WTC11 (cell line): ENCODE results near the gene SEMA3D. TPM values are rescaled to one million over a fixed set of nuclear protein-coding genes. Genes with fewer than 3 reads are reported as not detected.

ENCODE experiments used
- ATAC-seq: fragments of 200-7000 bp; cut with Tn5 transposase; 2 replicates; pipeline ENCODE4 v1.10.0; 2021; ENCODE audit warnings: mild to moderate bottlenecking, moderate library complexity
- CTCF ChIA-PET: fragments of 300-600 bp; sonication (Branson Sonifier 250); formaldehyde crosslinking; loops from one replicate; lab custom pipeline; 2021; ENCODE audit warnings: antibody characterized with exemption; lab: Charles Lee
- POLR2A ChIA-PET: fragments of 350-600 bp; sonication (Branson Sonifier 250); formaldehyde crosslinking; loops from one replicate; lab custom pipeline; 2021; ENCODE audit warnings: antibody characterized with exemption; lab: Charles Lee
- DNase-seq: peaks from one replicate; pipeline ENCODE4 v3.0.0; 2021; ENCODE audit warnings: low spot score
- H3K27ac Mint-ChIP-seq: 2 replicates; pipeline ENCODE4 v1.8.0; 2021; ENCODE audit warnings: mixed read lengths
- H3K27me3 Mint-ChIP-seq: 2 replicates; pipeline ENCODE4 v1.8.0; 2021; ENCODE audit warnings: low read depth, mild to moderate bottlenecking, moderate library complexity, mixed read lengths
- H3K36me3 Mint-ChIP-seq: 2 replicates; pipeline ENCODE4 v1.8.0; 2021; ENCODE audit warnings: mixed read lengths
- H3K4me1 Mint-ChIP-seq: 2 replicates; pipeline ENCODE4 v1.8.0; 2022; ENCODE audit warnings: mixed read lengths
- H3K4me3 Mint-ChIP-seq: 2 replicates; pipeline ENCODE4 v1.8.0; 2021; ENCODE audit warnings: mild to moderate bottlenecking, moderate library complexity, mixed read lengths
- H3K9me3 Mint-ChIP-seq: 2 replicates; pipeline ENCODE4 v1.8.0; 2021; ENCODE audit warnings: mixed read lengths
- ATF2 ChIP-seq: sonication (generic); formaldehyde crosslinking; IDR thresholded peaks from 2 replicates; pipeline ENCODE4 v1.8.1; 2022; ENCODE audit warnings: low read depth, missing genetic modification reagents, borderline replicate concordance
- ATF6 ChIP-seq: sonication (generic); formaldehyde crosslinking; IDR thresholded peaks from 2 replicates; pipeline ENCODE4 v1.8.1; 2023; ENCODE audit warnings: mild to moderate bottlenecking, missing genetic modification reagents
- CBFB ChIP-seq: sonication (generic); formaldehyde crosslinking; IDR thresholded peaks from 2 replicates; pipeline ENCODE4 v1.8.1; 2022; ENCODE audit warnings: mild to moderate bottlenecking, low read depth, missing genetic modification reagents
- CREM ChIP-seq: sonication (generic); formaldehyde crosslinking; IDR thresholded peaks from 2 replicates; pipeline ENCODE4 v1.8.1; 2022; ENCODE audit warnings: mild to moderate bottlenecking, missing genetic modification reagents, moderate library complexity
- FOXK1 ChIP-seq: sonication (generic); formaldehyde crosslinking; IDR thresholded peaks from 2 replicates; pipeline ENCODE4 v1.8.0; 2022; ENCODE audit warnings: mild to moderate bottlenecking, moderate library complexity, missing genetic modification reagents
- FOXP4 ChIP-seq: sonication (generic); formaldehyde crosslinking; IDR thresholded peaks from 2 replicates; pipeline ENCODE4 v1.8.0; 2022; ENCODE audit warnings: mild to moderate bottlenecking, missing genetic modification reagents
- KAT7 ChIP-seq: sonication (generic); formaldehyde crosslinking; IDR thresholded peaks from 2 replicates; pipeline ENCODE4 v1.8.1; 2023; ENCODE audit warnings: missing genetic modification reagents, mild to moderate bottlenecking, borderline replicate concordance
- MLX ChIP-seq: sonication (generic); formaldehyde crosslinking; IDR thresholded peaks from 2 replicates; pipeline ENCODE4 v1.8.1; 2023; ENCODE audit warnings: mild to moderate bottlenecking, missing genetic modification reagents, moderate library complexity
- MYBL2 ChIP-seq: sonication (generic); formaldehyde crosslinking; IDR thresholded peaks from 2 replicates; pipeline ENCODE4 v1.8.1; 2023; ENCODE audit warnings: mild to moderate bottlenecking, moderate library complexity, missing genetic modification reagents
- PRDM15 ChIP-seq: sonication (generic); formaldehyde crosslinking; IDR thresholded peaks from 2 replicates; pipeline ENCODE4 v1.8.0; 2022; ENCODE audit warnings: missing genetic modification reagents
- SMAD4 ChIP-seq: sonication (generic); formaldehyde crosslinking; IDR thresholded peaks from 2 replicates; pipeline ENCODE4 v1.8.0; 2022; ENCODE audit warnings: mild to moderate bottlenecking, missing genetic modification reagents
- USF1 ChIP-seq: sonication (generic); formaldehyde crosslinking; IDR thresholded peaks from 2 replicates; pipeline ENCODE4 v1.8.0; 2022; ENCODE audit warnings: mild to moderate bottlenecking, missing genetic modification reagents
- ZBTB43 ChIP-seq: sonication (generic); formaldehyde crosslinking; IDR thresholded peaks from 2 replicates; pipeline ENCODE4 v1.8.1; 2023; ENCODE audit warnings: mild to moderate bottlenecking, missing genetic modification reagents
- ZNF219 ChIP-seq: sonication (generic); formaldehyde crosslinking; IDR thresholded peaks from 2 replicates; pipeline ENCODE4 v1.8.0; 2023; ENCODE audit warnings: missing genetic modification reagents, mild to moderate bottlenecking, borderline replicate concordance
- ZNF281 ChIP-seq: sonication (generic); formaldehyde crosslinking; IDR thresholded peaks from 2 replicates; pipeline ENCODE4 v1.8.0; 2023; ENCODE audit warnings: mild to moderate bottlenecking, missing genetic modification reagents
- ZNF416 ChIP-seq: fragments of 250-450 bp; sonication (Bioruptor Pico); IDR thresholded peaks from 2 replicates; pipeline ENCODE4 v1.9.0; 2021; ENCODE audit warnings: mild to moderate bottlenecking, inconsistent platforms
- total RNA-seq: library from RNA; stranded (reverse); gene quantifications from 3 replicates; pipeline ENCODE4 v1.2.3, GENCODE V29; 2021

The SEMA3D gene
- total RNA-seq, 1 experiment from 2014 or later, result 3.8 TPM

- Mint-ChIP-seq H3K36me3 (no peaks in the 10 kb centered on the region), H3K4me3 (no peak overlapping the region), H3K27me3 (no peaks in the 10 kb centered on the region), H3K4me1 (no peaks in the 10 kb centered on the region), H3K27ac (no peak overlapping the region), H3K9me3 (no peaks in the 10 kb centered on the region)
- ChIA-PET CTCF (no interaction called here), POLR2A (no interaction called here)
- DNase-seq (no peak), ATAC-seq (no peak)
- no peak for TF ChIP-seq ATF6 (CRISPR knock-in tag)
- TF ChIP-seq ATF2 (CRISPR knock-in tag), result no peak
- TF ChIP-seq FOXP4 (CRISPR knock-in tag), result no peak
- TF ChIP-seq MLX (CRISPR knock-in tag), result no peak
- no peak for TF ChIP-seq PRDM15
Measured at GRCh38 chr7:85144771-85145170, 42.1 kb downstream of the SEMA3D start.

- POLR2A ChIA-PET, result no interaction called here
- Mint-ChIP-seq H3K4me3 (no peak overlapping the region), H3K36me3 (no peaks in the 10 kb centered on the region), H3K27ac (no peak overlapping the region), H3K9me3 (no peaks in the 10 kb centered on the region), H3K27me3 (no peaks in the 10 kb centered on the region), H3K4me1 (peaks cover 8% of the 10 kb centered on the region)
- CTCF ChIA-PET, result no interaction called here
- TF ChIP-seq MYBL2 (no peak), FOXK1 (CRISPR knock-in tag) (no peak), USF1 (CRISPR knock-in tag) (no peak), ZNF219 (CRISPR knock-in tag) (no peak), ZBTB43 (no peak), ZNF281 (no peak), CREM (no peak), SMAD4 (CRISPR knock-in tag) (no peak), CBFB (CRISPR knock-in tag) (no peak), ZNF416 (no peak), MLX (CRISPR knock-in tag) (no peak), KAT7 (no peak)
- DNase-seq (no peak), ATAC-seq (no peak)
Measured at GRCh38 chr7:85135977-85136376, 50.9 kb downstream of the SEMA3D start.
